Measurements from ENCODE around the gene KCND2. TPM values are rescaled to one million over a fixed set of nuclear protein-coding genes. Genes with fewer than 3 reads are reported as not detected.
"Not testable (repeated sequence)": the region's sequence is repeated elsewhere in the genome, so short reads cannot be mapped to it uniquely, and the experiment has no call there.

The KCND2 gene
- total RNA-seq, 1 donor from 2014 or later, result 2.9 TPM

- no peak for DNase-seq (ENCODE audit: low spot score)
Measured at GRCh38 chr7:120695848-120696247, 422.9 kb downstream of the KCND2 start.

GRCh38 chr7:120700796-120701195 lies 427.8 kb downstream of the KCND2 start:
- no peak for DNase-seq (ENCODE audit: low spot score)

- DNase-seq (ENCODE audit: low spot score), result not testable (repeated sequence)
Measured at GRCh38 chr7:120702408-120702807, 429.4 kb downstream of the KCND2 start.

- DNase-seq (ENCODE audit: low spot score), result no peak
Measured at GRCh38 chr7:120703585-120704240, 430.7 kb downstream of the KCND2 start.

GRCh38 chr7:120709252-120709971 lies 436.4 kb downstream of the KCND2 start:
- no peak for DNase-seq (ENCODE audit: low spot score)

- no peak for DNase-seq (ENCODE audit: low spot score)
Measured at GRCh38 chr7:120709972-120710320, 437.0 kb downstream of the KCND2 start.

- no peak for DNase-seq (ENCODE audit: low spot score)
Measured at GRCh38 chr7:120714945-120715344, 442.0 kb downstream of the KCND2 start.

- no peak for DNase-seq (ENCODE audit: low spot score)
Measured at GRCh38 chr7:120716307-120716706, 443.3 kb downstream of the KCND2 start.

- DNase-seq (ENCODE audit: low spot score), result no peak
Measured at GRCh38 chr7:120717166-120717565, 444.2 kb downstream of the KCND2 start.

GRCh38 chr7:120718361-120718760 lies 445.4 kb downstream of the KCND2 start:
- DNase-seq (ENCODE audit: low spot score), result no peak

GRCh38 chr7:120720317-120720716 lies 447.3 kb downstream of the KCND2 start:
- no peak for DNase-seq (ENCODE audit: low spot score)

- no peak for DNase-seq (ENCODE audit: low spot score)
Measured at GRCh38 chr7:120723465-120724385, 450.8 kb downstream of the KCND2 start.

GRCh38 chr7:120724448-120724847 lies 451.5 kb downstream of the KCND2 start:
- no peak for DNase-seq (ENCODE audit: low spot score)

GRCh38 chr7:120724955-120725354 lies 452.0 kb downstream of the KCND2 start:
- no peak for DNase-seq (ENCODE audit: low spot score)

GRCh38 chr7:120725376-120726039 lies 452.5 kb downstream of the KCND2 start:
- no peak for DNase-seq (ENCODE audit: low spot score)

- no peak for DNase-seq (ENCODE audit: low spot score)
Measured at GRCh38 chr7:120729245-120729644, 456.3 kb downstream of the KCND2 start.

- no peak for DNase-seq (ENCODE audit: low spot score)
Measured at GRCh38 chr7:120731271-120731670, 458.3 kb downstream of the KCND2 start.

- no peak for DNase-seq (ENCODE audit: low spot score)
Measured at GRCh38 chr7:120732256-120732655, 459.3 kb downstream of the KCND2 start.

GRCh38 chr7:120733143-120733542 lies 460.2 kb downstream of the KCND2 start:
- no peak for DNase-seq (ENCODE audit: low spot score)

- DNase-seq (ENCODE audit: low spot score), result no peak
Measured at GRCh38 chr7:120733835-120734234, 460.9 kb downstream of the KCND2 start.

GRCh38 chr7:120735791-120736190 lies 462.8 kb downstream of the KCND2 start:
- no peak for DNase-seq (ENCODE audit: low spot score)
